LNCaP clone FGC (cell line): ENCODE measurements around the gene IFRD2.
"Not testable (repeated sequence)": the region's sequence is repeated elsewhere in the genome, so short reads cannot be mapped to it uniquely, and the experiment has no call there.

Source experiments
- DNase-seq: peaks from one replicate; pipeline ENCODE4 v3.0.0-alpha.2; 2011; ENCODE audit warnings: low read depth
- H3K4me3 ChIP-seq: 2 replicates; pipeline ENCODE4 v1.5.1; 2011; ENCODE audit warnings: mild to moderate bottlenecking, low read depth, low read length, control low read depth
- CTCF ChIP-seq: IDR thresholded peaks from 2 replicates; pipeline ENCODE4 v1.5.1; 2012; ENCODE audit warnings: mild to moderate bottlenecking; ENCODE audit not compliant: control insufficient read depth, insufficient read depth; ENCODE audit errors: extremely low read depth

Gene IFRD2

GRCh38 chr3:50288387-50289007 is 3.7 kb downstream of the IFRD2 start:
- H3K4me3 ChIP-seq = no peak overlapping the region
- no peak for TF ChIP-seq CTCF
- no peak for DNase-seq

GRCh38 chr3:50287262-50287661 is 5.0 kb downstream of the IFRD2 start:
- H3K4me3 ChIP-seq = no peak overlapping the region
- TF ChIP-seq CTCF = no peak
- no peak for DNase-seq

GRCh38 chr3:50286322-50287227 is 5.7 kb downstream of the IFRD2 start:
- no peak overlapping the region for H3K4me3 ChIP-seq
- no peak for TF ChIP-seq CTCF
- DNase-seq = no peak

GRCh38 chr3:50284121-50284520 is 8.1 kb downstream of the IFRD2 start:
- DNase-seq, H3K4me3 ChIP-seq: not testable (repeated sequence)

- H3K4me3 ChIP-seq = no peak overlapping the region
- TF ChIP-seq CTCF = no peak
- no peak for DNase-seq
Measured at GRCh38 chr3:50279255-50280016, 12.8 kb downstream of the IFRD2 start.

- DNase-seq = no peak
- TF ChIP-seq CTCF = no peak
- H3K4me3 ChIP-seq = no peak within 1 kb of the TSS
Measured at GRCh38 chr3:50278880-50279224, 13.4 kb downstream of the IFRD2 start, which contains the start of gene LSMEM2. Gene LSMEM2 (plus strand): TSS chr3:50279087. CDS start chr3:50279114, 27 bp downstream.
